Middle frontal gyrus (tissue), 1 donor: ENCODE measurements around the gene MRGPRD.
"Not testable (repeated sequence)": the region's sequence is repeated elsewhere in the genome, so short reads cannot be mapped to it uniquely, and the experiment has no call there.

ENCODE experiments used
- DNase-seq: peaks from one replicate; pipeline ENCODE4 v3.0.0-alpha.2; 2015; ENCODE audit warnings: low spot score; ENCODE audit errors: extremely low spot score

MRGPRD gene

DNA sequence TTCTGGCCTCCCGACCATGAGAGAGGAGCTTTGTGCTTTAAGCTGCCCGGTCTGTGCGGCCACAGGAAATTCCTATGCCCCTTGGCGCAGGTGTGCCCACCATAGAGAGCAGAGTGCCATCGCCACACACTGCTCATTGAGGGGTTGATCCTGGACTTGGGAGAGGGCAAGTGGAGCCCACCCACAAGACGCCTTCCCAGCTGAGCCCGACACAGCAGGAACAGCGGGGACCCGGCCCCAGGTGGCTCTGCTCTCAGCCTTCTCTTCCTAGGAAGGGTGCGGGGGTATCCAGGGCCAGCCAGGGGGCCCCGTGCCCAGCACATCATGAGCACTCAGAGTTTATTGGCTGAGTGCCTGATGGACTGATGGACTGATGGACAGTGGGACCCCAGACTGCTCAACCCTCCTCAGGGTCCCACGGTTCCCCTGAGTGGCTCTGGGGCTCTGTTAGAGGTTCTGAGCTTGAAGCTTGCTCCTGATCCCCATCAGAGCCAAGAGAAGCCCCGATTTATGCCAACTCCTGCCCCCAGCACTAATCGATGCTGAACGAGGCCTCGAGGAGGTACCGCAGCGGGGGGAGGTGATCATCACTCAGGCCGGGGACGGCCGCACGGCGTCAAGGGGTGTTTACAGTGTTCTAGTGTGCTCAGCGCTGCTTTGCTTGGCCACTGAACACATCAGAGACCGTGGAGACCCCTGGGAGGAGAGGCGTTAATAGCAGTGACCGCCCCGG, 13.5 kb upstream of the MRGPRD start:
- no peak for DNase-seq

DNA sequence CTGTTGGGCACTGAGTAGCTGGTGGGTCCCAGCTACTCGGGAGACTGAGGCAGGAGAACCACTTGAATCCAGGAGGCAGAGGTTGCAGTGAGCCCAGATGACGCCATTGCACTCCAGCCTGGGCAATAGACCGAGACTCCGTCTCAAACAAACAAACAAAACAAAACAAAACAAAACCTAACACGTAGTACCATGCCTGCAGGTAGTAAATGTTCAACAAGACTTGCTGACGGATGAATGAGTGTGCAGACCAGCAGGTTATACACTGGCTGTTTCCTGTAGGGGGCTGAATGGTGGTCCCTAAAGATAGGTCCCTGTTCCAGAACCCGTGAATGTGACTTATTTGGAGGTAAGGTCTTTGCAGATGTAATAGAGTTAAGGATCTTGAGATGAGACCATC, 12.8 kb upstream of the MRGPRD start:
- DNase-seq, result no peak

DNA sequence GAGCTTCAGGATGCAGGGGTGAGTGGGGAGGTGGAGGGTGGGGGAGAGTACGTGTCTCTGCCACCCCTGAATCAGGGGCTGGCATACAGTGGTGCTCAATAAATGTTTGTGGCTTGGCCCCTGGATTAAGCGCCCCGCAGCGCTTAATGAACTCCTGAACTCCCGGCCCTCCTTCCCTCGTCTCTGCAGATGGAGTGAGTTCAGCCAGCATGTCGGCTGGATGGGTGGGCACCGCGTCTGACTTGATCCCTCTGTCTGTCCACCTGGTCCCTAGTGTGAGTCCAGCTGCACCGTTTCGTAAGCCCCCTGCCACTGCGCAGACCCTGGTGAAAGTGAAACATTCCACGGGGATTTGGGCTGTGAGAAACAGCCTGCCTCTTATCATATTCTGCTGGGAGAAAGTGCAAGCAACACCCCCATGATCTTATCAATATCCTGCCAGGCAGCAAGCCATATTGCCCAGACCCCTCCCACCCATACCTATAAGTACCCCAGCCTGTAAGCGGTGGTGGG, 12.0 kb upstream of the MRGPRD start:
- DNase-seq, result no peak

DNA sequence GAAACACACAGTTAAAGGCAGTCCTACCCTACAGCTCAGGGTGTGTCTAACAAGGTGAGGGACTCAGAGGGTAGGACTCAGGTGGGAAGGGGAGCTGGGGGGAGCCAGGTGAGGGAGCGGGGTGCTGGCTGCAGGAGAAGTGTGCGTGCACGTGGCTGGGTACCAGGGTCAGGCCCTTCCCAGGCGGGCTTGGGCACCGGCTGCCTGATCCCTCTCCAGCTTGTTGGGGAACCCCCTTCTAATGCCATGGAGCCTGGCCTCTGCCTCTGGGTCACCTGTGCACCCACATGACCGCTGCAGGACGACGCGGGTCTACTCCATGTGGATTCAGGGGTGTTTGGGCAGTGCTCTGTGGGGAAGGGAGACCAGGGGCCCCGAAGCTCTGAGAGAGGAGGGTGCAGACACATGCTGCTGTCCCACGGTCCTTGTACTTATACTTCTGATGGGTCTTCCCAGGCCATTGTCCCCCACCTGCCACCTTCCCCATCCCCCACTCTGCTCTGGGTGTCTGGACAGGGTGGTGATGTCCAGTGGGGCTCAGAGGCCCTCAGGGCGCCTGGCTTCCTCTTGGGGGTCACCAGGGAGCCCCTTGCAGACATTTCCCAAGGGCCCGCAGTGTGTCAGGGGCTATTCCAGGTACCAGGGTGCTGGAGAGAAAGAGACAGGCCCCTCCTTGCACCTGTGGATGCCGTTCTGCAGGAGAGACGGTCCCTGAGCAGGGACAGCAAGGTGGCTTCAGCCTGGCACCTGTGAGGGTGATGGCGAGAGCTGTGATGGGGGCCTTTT, 10.4 kb upstream of the MRGPRD start:
- no peak for DNase-seq

DNA sequence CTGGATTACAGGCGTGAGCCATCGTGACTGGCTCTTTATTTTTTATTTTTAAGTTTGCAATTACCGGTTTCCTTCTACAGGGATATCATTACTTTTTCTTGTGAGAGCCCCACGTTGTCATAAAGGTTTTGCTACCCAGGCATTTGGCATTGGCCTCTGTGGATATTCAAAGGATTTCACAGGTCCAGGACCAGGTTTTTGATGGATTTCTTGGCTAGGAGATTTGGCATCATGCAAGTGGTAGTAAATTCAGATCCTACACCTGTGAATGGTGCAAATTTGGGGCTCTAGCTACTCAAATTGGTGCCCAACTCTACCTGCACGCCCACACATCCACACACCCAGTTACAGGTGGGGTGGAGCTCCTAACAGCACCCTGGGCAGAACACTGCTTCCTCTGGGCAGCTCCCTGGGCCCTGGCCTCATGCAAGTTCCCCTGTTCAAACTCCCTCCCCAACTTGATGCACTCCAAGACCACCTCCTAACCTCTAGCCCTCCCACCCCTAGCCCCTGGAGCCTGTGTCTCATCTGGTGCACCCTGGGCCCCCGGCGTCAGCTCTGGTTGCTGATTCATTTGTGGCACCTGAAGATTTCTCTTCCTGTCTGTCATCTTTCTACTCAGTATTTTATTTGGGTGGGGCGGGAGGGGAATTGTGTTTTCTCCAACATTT, 9.3 kb upstream of the MRGPRD start:
- DNase-seq, result no peak

DNA sequence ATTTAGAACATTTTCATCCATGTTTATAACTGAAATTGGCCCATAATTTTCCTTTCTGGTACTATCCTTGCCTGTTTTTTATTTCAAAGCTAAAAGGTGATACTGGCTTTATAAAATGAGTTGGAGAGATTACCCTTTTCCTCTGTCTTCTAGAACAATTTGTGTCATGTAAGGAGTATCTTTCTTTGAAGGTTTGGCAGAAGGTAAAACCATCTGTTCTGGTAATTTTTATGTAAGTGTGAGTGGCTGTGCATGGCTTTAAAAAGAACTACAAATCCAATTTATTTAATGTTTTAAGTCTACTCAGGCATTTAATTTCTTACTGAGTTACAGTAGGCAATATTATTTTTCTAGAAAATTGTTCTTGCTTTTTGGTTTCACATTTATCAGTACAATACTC, 7.7 kb upstream of the MRGPRD start:
- DNase-seq, result no peak

DNA sequence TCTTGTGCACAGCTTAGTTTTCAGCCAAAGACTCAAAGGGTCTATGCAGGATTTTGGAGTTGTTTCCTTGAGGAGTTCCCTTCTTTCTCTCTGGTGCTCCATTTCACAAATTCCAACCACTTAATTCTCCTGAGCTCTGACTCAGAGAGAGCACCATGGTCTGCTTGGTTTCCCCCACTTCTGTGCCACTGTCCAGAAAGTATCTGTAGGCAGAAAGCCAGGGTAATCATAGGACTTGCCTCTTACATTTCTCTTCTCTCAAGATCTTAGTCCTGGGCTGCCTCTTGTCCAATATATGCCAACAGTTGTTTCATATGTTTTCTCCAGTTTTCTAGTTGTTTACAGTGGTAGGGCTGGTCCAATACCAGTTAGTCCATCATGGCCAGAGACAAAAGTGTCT, 6.4 kb upstream of the MRGPRD start:
- no peak for DNase-seq

DNA sequence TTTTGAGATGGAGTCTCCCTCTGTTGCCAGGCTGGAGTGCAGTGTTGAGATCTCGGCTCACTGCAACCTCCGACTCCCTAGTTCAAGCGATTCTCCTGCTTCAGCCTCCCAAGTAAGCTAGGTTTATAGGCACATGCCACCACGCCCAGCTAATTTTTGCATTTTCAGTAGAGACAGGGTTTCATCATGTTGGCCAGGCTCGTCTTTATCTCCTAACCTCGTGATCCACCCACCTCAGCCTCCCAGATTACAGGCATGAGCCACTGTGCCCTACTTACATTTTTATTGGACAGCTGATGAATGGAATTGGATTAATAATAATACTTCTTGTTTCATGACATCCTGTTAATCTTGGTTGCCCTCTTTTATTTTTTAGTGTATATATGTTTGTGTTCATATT, 3.0 kb upstream of the MRGPRD start:
- no peak for DNase-seq

DNA sequence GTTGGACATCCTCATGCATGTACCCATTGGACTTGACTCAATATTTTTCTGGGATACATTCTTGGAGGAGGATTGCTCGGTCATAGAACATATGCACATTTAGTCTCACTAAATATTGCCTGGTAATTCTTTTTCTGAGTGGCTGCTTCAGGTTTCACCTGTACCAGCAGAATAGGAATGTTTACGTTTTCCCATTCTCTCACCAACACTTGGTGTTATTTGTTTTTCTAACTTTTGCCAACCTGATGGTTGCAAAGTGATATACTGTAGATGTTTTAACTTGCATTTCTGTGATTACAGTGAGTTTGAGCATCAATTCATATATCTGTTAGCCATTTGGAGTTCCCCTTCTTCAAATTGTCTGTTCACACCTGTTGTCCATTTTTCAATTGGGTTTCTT, 1.3 kb upstream of the MRGPRD start:
- no peak for DNase-seq

DNA sequence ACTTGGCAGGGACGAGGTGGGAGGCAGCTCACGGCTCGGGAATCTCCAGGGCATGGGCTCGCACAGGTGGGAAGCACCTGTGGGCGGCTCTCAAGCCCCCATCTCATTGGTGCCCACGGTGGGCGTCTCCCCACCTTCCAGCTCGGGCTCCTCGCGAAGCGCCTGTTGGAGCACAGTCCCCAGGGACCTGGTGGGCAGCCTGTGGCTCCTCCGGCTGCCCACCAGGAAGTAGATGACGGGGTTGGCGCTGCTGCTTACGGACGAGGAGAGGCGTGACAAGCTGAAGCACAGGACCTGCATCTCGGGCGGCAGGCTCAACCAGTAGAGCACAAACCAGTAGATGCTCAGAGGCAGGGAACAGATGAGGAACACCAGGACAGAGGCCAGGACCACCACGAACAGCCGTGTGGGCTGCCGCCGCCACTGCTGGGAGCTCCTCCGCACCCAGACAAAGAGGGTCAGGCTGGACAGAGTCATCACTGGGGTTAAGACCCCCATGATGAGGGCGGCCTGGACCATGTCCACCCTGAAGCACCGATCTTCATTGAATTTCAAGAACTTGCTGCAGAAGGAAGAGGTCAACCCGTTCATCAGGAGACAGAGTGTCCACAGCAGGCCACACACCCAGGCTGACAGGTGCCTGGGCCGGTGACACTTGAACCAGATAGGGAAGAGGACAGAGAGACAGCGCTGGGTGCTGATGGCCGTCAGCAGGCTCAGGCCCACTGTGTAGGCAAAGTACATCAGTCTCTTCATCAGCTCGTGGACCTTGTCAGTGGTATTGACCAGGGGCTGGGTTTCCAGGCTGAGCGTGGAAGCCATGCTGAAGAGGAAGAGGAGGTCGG, 633 bp downstream of the MRGPRD start:
- DNase-seq, result no peak

DNA sequence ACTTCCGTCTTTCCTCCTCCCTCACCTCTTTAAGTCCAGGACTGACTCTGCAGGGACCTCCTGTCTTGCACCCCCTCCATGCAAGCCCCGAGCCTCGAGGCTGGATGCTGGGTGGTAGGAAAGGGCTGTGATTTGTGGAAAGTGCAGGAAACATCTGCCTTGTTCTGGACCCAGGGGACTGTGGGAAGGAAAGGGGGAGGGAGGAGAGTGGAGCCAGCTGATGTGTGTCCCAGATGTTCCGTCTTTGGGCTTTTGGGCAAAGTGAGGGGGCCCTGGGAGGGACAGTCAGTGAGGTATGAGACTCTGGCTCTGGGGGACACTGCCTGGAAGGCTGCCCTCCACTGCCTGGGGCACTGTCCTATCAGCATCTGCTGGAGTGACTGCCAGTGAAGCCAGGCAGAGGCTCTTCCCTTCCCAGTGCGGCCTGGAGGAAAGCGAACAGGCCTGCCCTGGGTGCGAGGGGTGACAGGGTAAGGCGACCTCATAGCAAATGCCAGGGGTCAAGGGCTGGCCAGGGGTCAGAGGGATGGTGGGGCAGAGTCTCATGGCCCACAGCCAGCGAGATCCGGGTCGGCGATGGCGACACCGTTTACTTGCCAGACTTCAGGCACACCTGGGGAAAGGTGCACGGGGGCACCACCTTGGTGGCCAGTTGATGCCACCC, 1.7 kb downstream of the MRGPRD start:
- no peak for DNase-seq

DNA sequence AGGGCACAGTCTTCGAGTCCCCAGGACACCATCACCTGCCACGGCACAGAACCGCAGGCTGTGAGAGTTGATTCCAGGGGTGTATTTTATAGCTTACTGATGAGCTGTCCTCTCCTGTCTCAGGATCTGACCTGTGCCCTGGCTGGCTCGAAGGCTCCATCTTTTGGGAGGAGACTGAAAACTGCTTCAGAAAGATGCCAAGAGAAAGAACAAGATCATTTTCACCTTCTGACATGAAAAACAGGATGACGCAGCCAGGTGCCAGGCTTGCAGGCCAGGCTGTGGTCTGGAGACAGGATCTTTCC, 2.2 kb downstream of the MRGPRD start:
- no peak for DNase-seq

DNA sequence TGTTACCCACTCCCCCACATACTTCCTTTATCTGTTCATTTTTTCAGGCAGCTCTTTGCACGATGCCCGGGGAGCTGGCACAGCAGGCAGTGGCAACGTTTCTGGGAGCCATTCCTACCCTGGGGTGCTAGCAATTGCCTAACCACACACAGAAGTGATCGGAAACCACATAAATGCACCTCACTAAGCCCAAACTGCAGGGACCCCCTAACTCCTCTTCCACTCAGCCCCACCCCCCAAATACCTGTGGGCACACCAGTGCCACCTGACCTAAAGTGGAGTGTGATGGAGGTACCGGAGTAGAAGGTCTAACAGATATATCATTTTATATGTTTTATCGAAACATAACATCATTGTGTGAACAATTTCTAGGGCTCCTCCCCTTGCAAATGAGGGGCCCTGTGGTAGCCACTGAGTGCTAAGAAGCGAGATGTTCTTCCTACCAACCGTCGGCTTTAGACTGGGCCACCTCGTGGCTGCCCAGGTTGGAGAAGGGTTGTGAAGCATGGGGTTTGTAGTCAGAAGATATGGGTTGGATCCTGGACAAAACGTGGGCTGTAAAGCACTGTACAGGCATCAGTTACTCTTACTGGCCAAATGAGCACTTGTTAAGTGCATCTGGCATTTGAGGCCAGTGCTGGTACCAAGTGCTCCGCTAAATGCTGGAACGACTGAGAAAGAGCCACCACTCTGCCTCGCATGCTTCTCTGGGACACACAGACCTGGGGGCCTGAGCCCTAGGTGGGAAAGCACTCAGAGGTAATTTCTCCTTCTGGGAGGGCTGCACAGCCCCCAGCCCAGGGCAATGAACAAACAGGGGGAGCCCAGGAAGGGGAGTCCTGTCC, 2.8 kb downstream of the MRGPRD start:
- DNase-seq, result no peak

DNA sequence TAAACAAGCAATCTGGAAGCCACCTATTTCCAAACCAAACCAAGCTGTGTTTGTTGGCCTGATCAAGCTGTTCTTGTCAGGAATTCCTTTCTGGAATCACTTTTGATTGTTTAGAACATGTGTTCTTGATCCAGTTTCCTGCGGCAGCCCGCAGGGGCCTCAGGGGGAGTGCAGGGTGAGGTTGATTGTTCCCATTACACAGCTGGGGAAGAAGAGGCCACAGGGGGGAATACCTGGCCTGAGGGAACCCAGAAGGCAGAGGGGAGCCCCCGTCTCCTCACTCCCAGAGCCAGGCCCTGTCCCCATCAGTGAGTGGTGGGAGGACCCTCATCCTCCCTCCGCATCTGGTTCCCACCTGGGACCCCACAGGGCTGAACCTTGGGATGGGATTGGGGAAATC, 4.2 kb downstream of the MRGPRD start:
- no peak for DNase-seq

DNA sequence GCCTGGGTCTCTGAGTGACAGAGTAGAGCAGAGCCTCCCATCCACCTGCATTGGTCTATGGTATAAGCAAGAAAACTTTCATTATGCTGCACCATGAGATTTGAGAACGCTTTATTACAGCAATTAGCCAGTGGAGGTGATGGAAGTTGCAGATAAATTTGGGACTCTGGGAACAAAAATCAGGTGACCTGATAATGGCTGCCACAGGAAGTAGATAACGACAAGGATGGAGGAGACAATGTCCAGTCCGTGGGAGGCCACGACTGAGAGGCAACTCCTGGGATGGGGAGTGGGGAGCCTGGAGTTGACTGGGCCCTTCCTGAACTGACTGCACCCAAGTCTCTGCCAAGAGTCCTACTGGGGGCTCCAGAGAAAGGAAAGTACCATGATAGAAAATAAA, 4.7 kb downstream of the MRGPRD start:
- no peak for DNase-seq

DNA sequence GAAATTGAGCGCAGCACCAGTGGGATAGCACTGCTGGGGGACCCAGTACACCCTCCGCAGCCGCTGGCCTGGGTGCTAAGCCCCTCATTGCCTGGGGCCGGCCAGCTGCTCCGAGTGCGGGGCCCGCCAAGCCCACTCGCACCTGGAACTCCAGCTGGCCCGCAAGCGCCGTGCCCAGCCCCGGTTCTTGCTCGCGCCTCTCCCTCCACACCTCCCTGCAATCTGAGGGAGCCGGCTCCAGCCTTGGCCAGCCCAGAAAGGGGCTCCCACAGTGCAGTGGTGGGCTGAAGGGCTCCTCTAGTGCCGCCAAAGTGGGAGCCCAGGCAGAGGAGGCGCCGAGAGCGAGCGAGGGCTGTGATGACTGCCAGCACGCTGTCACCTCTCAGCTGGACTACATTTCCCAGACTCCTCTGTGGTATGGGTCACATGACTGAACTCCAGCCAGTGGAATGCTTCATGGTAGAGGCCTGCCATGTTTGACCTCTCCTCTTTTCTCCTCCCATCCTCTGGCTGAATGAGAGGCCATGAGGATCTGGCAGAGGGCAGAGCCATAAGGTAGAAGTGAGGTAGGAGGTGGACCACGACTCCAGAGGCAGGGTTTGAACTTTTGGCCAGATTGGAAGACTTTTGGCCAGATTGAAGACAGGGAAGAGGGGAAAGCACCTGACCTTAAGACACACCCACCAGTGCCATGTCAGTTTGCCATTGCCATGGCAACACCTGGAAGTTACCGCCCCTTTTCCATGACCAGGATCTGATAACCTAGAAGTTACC, 6.2 kb downstream of the MRGPRD start:
- no peak for DNase-seq

DNA sequence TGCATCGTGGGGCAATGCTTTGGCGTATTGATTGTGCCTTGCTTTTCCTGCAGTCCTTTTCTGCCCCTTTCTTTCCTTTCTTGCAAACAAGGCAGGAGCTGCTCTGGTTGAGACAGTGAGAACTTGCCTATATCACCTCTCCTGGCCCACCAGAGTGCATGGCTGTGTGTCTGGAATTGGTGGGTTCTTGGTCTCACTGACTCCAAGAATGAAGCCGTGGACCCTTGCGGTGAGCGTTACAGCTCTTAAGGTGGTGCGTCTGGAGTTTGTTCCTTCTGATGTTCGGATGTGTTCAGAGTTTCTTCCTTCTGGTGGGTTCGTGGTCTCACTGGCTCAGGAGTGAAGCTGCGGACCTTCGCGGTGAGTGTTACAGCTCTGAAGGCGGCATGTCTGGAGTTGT, 7.1 kb downstream of the MRGPRD start:
- DNase-seq, result not testable (repeated sequence)

DNA sequence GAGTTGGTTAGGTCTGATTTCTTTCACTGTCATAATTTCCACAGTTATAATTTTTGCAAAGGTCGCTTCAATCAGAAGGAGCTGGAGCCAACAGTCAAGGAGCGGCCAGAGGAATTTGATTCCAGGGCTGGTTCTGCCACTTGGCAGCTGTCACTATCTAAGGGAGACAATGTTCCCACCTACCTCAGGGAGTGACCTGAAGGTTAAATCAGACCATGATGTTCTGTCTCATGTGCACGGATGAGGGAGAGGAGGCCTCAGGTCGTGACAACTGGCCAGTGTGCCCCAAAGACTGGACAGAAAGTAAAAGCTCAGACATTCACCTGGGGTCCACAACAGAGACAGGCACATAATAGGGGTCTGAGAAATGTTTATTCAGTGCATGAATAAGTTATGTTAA, 7.6 kb downstream of the MRGPRD start:
- no peak for DNase-seq

DNA sequence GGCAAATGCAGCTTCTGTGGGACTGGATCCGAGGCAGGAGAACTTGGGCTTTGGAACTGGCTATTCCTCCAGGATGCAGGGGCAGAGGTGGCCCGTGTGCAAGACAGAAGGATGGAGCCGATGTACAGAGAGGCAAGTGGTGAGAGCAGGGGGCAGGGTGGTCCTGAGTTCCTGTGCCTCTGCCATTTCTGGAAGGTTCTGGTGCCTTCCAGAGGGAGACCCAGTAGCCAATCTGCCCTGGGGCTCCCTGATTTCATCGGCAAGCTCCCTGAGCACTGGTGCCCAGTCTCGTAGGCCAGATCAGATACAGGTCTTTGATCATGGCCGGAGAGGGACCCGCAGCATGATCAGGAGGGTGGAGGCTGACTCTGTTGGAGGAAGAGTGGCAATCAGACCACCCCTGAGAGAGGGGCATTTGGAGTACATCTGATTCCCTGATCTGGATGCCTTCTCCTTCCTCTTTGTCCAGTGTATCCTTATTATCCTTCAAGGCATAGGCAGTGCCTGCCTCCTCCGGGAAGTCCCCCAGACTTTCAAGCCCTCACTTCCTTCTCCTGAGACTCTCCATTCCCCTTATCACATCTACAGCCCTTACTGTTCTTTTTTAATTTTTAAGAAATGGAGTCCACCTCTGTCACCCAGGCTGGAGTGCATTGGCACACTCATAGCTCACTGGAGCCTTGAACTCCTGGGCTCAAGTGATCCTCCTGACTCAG, 9.7 kb downstream of the MRGPRD start:
- no peak for DNase-seq
